ENCODE measurements around the gene GNAQ. TPM values are rescaled to one million over a fixed set of nuclear protein-coding genes. Genes with fewer than 3 reads are reported as not detected.

GNAQ gene
- total and polyA plus RNA-seq, 2 donors from 2014 or later: 16.2 to 83.4 TPM

DNA sequence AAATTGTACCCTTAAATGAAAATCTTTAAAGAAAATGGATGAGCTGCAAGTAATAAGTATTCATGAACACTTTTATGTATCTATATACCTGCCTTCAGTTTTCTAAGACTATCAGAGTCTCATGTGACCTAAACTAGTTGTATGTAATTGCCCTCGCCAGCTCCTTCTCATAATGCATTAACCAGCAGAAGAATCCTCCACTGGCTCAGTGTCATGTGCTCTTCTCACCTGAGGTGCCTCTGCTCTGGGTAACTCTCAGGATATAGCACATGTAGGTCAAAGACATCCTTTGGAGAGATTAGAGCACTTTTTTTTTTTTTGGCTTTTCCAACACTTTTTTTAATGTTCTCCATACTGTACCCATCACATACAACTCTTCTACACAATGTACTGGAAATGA is 199.8 kb downstream of the GNAQ start:
- no peak for DNase-seq
- TF ChIP-seq, protein P1, sequence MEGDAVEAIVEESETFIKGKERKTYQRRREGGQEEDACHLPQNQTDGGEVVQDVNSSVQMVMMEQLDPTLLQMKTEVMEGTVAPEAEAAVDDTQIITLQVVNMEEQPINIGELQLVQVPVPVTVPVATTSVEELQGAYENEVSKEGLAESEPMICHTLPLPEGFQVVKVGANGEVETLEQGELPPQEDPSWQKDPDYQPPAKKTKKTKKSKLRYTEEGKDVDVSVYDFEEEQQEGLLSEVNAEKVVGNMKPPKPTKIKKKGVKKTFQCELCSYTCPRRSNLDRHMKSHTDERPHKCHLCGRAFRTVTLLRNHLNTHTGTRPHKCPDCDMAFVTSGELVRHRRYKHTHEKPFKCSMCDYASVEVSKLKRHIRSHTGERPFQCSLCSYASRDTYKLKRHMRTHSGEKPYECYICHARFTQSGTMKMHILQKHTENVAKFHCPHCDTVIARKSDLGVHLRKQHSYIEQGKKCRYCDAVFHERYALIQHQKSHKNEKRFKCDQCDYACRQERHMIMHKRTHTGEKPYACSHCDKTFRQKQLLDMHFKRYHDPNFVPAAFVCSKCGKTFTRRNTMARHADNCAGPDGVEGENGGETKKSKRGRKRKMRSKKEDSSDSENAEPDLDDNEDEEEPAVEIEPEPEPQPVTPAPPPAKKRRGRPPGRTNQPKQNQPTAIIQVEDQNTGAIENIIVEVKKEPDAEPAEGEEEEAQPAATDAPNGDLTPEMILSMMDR (IDR thresholded peaks at IDR 0.05; ENCODE audit: borderline replicate concordance, extremely low read depth, insufficient read depth): no peak
- H3K4me1 ChIP-seq (ENCODE audit: control insufficient read depth in 2 of 3, insufficient read depth in 2 of 3, low read depth in 1 of 3, low read length in 3 of 3): peaks cover 0 to 6% (median 0%) of the 10 kb centered on the region in 3 donors
- no peaks in the 10 kb centered on the region for H3K9me3 ChIP-seq (ENCODE audit: control insufficient read depth in 2 of 3, insufficient read depth in 1 of 3, low read length in 3 of 3)
- no peak for FAIRE-seq
- H3K27me3 ChIP-seq (ENCODE audit: control insufficient read depth, insufficient read depth, low read length): no peaks in the 10 kb centered on the region
- H3K4me3 ChIP-seq (ENCODE audit: low read length in 3 of 3): no peak overlapping the region
- no peaks in the 10 kb centered on the region for H3K36me3 ChIP-seq (ENCODE audit: control insufficient read depth in 2 of 3, insufficient read depth in 3 of 3, low read length in 3 of 3)
- intact Hi-C loops (cut with DNase I): no loop called here
- H3K9ac ChIP-seq (ENCODE audit: low read length in 3 of 3): no peak overlapping the region
- H3K27ac ChIP-seq (ENCODE audit: low read depth in 2 of 2, low read length in 2 of 2): no peak overlapping the region

DNA sequence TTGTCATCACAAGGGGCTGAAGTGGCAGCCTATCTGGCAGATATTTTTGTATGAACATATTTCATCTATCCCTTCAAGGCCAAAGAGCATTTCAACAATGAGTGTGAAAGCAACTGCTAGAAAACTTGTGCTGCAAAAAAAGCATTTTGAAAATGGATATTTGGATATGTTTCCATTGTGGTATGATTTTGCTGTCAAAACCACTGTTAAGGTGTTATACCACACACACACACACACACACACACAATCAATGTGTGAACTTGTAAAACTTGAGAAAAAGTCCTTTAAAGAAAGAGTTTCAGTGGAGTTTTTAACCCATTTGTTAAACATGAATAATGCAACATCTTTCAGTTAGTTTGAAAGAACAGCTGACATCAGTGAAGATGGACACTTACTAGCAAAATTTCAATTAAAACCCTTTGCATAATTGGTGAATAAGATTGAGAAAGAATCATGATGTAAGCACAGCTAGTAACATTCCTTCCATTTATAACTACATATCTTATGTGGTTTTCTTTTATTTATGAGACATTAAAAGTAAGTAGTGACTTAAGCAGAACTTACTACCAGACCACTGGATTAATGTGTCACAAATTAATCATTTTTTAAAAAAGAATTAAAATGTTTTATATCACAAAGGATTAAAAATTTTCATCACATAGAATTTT is 200.9 kb downstream of the GNAQ start:
- no peaks in the 10 kb centered on the region for H3K27me3 ChIP-seq (ENCODE audit: control insufficient read depth, insufficient read depth, low read length)
- no peak overlapping the region for H3K4me3 ChIP-seq (ENCODE audit: low read length in 3 of 3)
- peak; percentile 17 for FAIRE-seq
- no peak overlapping the region for H3K27ac ChIP-seq (ENCODE audit: low read depth in 2 of 2, low read length in 2 of 2)
- H3K36me3 ChIP-seq (ENCODE audit: control insufficient read depth in 2 of 3, insufficient read depth in 3 of 3, low read length in 3 of 3): no peaks in the 10 kb centered on the region
- H3K9me3 ChIP-seq (ENCODE audit: control insufficient read depth in 2 of 3, insufficient read depth in 1 of 3, low read length in 3 of 3): no peaks in the 10 kb centered on the region
- intact Hi-C loops (cut with DNase I): no loop called here
- DNase-seq: no peak
- no peak overlapping the region for H3K9ac ChIP-seq (ENCODE audit: low read length in 3 of 3)
- peaks cover 0 to 6% (median 0%) of the 10 kb centered on the region in 3 donors for H3K4me1 ChIP-seq (ENCODE audit: control insufficient read depth in 2 of 3, insufficient read depth in 2 of 3, low read depth in 1 of 3, low read length in 3 of 3)
- TF ChIP-seq, protein P1 (IDR thresholded peaks at IDR 0.05; ENCODE audit: borderline replicate concordance, extremely low read depth, insufficient read depth): no peak

DNA sequence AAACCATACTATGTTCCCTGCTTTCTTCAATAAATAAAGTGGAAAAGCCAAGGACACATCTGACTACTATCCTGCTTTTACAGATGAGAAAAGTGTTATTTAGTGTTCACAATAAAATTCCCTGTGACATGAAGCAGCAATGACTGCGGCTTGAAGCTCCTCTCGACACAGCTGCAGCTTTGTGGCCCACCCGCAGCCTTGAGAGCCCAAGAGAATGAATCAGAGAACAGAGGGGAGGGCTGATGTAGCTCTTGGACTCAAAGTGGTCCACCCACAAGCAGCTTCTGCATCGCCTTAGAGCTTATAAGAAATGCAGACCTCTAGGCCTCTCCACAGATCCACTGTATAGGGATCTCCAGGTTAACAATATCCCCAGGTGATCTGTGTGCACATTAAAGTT is 202.2 kb downstream of the GNAQ start:
- intact Hi-C loops (cut with DNase I): no loop called here
- Histone ChIP-seq H3K4me3 (ENCODE audit: low read length in 3 of 3) (no peak overlapping the region), H3K27me3 (ENCODE audit: control insufficient read depth, insufficient read depth, low read length) (no peaks in the 10 kb centered on the region), H3K27ac (ENCODE audit: low read depth in 2 of 2, low read length in 2 of 2) (no peak overlapping the region), H3K36me3 (ENCODE audit: control insufficient read depth in 2 of 3, insufficient read depth in 3 of 3, low read length in 3 of 3) (no peaks in the 10 kb centered on the region), H3K9ac (ENCODE audit: low read length in 3 of 3) (no peak overlapping the region), H3K9me3 (ENCODE audit: control insufficient read depth in 2 of 3, insufficient read depth in 1 of 3, low read length in 3 of 3) (no peaks in the 10 kb centered on the region), H3K4me1 (ENCODE audit: control insufficient read depth in 2 of 3, insufficient read depth in 2 of 3, low read depth in 1 of 3, low read length in 3 of 3) (no peaks in the 10 kb centered on the region)
- FAIRE-seq: no peak
- TF ChIP-seq, protein P1 (IDR thresholded peaks at IDR 0.05; ENCODE audit: borderline replicate concordance, extremely low read depth, insufficient read depth): no peak
- DNase-seq: no peak
